A549 treated with ZK216348 at 1 μM for 4 hours (cell line): ENCODE measurements around the gene RAB33A. TPM values are rescaled to one million over a fixed set of nuclear protein-coding genes. Genes with fewer than 3 reads are reported as not detected.

ENCODE experiments used
- total RNA-seq: library from RNA; stranded (reverse); fragments of 200-300 nt; extraction: Qiagen RNA extraction; gene quantifications from 5 replicates; pipeline ENCODE4 v1.2.3, GENCODE V29; 2022; ENCODE audit warnings: low read depth

Gene RAB33A
- total RNA-seq = 0.19 to 0.66 TPM (median 0.23 TPM) in 4 of 5 replicates, not detected in the other

GRCh38 chrX:130171446-130172126 lies at the start of gene RAB33A:
Gene RAB33A (plus strand): TSS chrX:130171962. CDS start chrX:130172063, 101 bp downstream.

GRCh38 chrX:130165703-130166502 lies 5.9 kb upstream of the RAB33A start, which contains the start of gene AIFM1:
Gene AIFM1 (minus strand): TSS chrX:130165841. CDS start chrX:130165656, 185 bp downstream.

Other genes with a start within 250 kb of the RAB33A start
- 7.3 to 13.1 TPM (median 9.6 TPM) in 5 replicates for gene BCORL1, start 189.3 kb upstream of the RAB33A start, total RNA-seq
- 25.9 to 33.4 TPM (median 28.5 TPM) in 5 replicates for gene ELF4, start 61.5 kb upstream of the RAB33A start, total RNA-seq
- 66.3 to 76.8 TPM (median 70.8 TPM) in 5 replicates for gene AIFM1, start 6.1 kb upstream of the RAB33A start, total RNA-seq
- gene ZNF280C, start 96.9 kb downstream of the RAB33A start, total RNA-seq = 2.3 to 3.7 TPM (median 2.7 TPM) in 5 replicates
- 16.3 to 23.2 TPM (median 18.7 TPM) in 5 replicates for gene SLC25A14, start 168.0 kb downstream of the RAB33A start, total RNA-seq
- not detected in 5 replicates for gene GPR119, start 213.7 kb downstream of the RAB33A start, total RNA-seq
- gene RBMX2, start 230.0 kb downstream of the RAB33A start, total RNA-seq = 29.3 to 37.8 TPM (median 30.7 TPM) in 5 replicates